Kidney capillary endothelial cell (primary cell): ENCODE data around the gene IKZF5.

Experiments
- DNase-seq: peaks from one replicate; pipeline ENCODE4 v3.0.0-alpha.2; 2018; ENCODE audit warnings: low spot score

Gene IKZF5

GRCh38 chr10:122980209-122981065, 28.2 kb downstream of the IKZF5 start, which contains the start of gene PSTK:
Gene PSTK, plus strand, starts transcription at chr10:122980401. Its CDS starts 79 bp downstream, at chr10:122980480.
- DNase-seq, result peak; percentile 85

- no peak for DNase-seq
These were observed 34.0 kb downstream of the IKZF5 start for GRCh38 chr10:122974543-122975064.

GRCh38 chr10:122974023-122974422, 34.6 kb downstream of the IKZF5 start:
- no peak for DNase-seq

GRCh38 chr10:122968698-122969097, 39.9 kb downstream of the IKZF5 start:
- no peak for DNase-seq

GRCh38 chr10:122966879-122967278, 41.7 kb downstream of the IKZF5 start:
- no peak for DNase-seq

GRCh38 chr10:122962405-122962804, 46.2 kb downstream of the IKZF5 start:
- no peak for DNase-seq

GRCh38 chr10:122957474-122957873, 51.1 kb downstream of the IKZF5 start:
- no peak for DNase-seq

GRCh38 chr10:122955892-122956291, 52.7 kb downstream of the IKZF5 start:
- no peak for DNase-seq

GRCh38 chr10:122954731-122955050, 53.9 kb downstream of the IKZF5 start:
- DNase-seq, result no peak

- peak; percentile 98 for DNase-seq
These were observed 54.5 kb downstream of the IKZF5 start, which contains the start of gene C10orf88 for GRCh38 chr10:122953902-122954730. Gene C10orf88, minus strand, starts transcription at chr10:122954227. Its CDS starts 49 bp downstream, at chr10:122954178.

- peak; percentile 17 for DNase-seq
These were observed 59.3 kb downstream of the IKZF5 start for GRCh38 chr10:122949296-122949695.
